Endothelial cell (in vitro differentiated cells): ENCODE results near the gene CALR. TPM values are rescaled to one million over a fixed set of nuclear protein-coding genes. Genes with fewer than 3 reads are reported as not detected.
A peak's percentile ranks its signal among the peaks of the same experiment; 100 is the strongest.

ENCODE experiments used
- DNase-seq: peaks from one replicate; pipeline ENCODE4 v3.0.0; 2021; ENCODE audit warnings: low spot score
- H3K27ac Mint-ChIP-seq: one replicate; pipeline ENCODE4 v1.8.0; 2021; ENCODE audit warnings: mixed read lengths, inconsistent platforms; ENCODE audit not compliant: unreplicated experiment
- H3K27me3 Mint-ChIP-seq: one replicate; pipeline ENCODE4 v1.8.0; 2021; ENCODE audit warnings: mild to moderate bottlenecking, moderate library complexity, mixed read lengths, inconsistent platforms; ENCODE audit not compliant: unreplicated experiment
- H3K36me3 Mint-ChIP-seq: one replicate; pipeline ENCODE4 v1.8.0; 2021; ENCODE audit warnings: mild to moderate bottlenecking, low read depth, mixed read lengths, inconsistent platforms; ENCODE audit not compliant: unreplicated experiment
- H3K4me1 Mint-ChIP-seq: one replicate; pipeline ENCODE4 v1.8.0; 2021; ENCODE audit warnings: mild to moderate bottlenecking, mixed read lengths, inconsistent platforms; ENCODE audit not compliant: unreplicated experiment
- H3K4me3 Mint-ChIP-seq: one replicate; pipeline ENCODE4 v1.8.0; 2021; ENCODE audit warnings: mild to moderate bottlenecking, mixed read lengths, inconsistent platforms; ENCODE audit not compliant: unreplicated experiment
- H3K9me3 Mint-ChIP-seq: one replicate; pipeline ENCODE4 v1.8.0; 2021; ENCODE audit warnings: mixed read lengths, inconsistent platforms; ENCODE audit not compliant: unreplicated experiment
- microRNA-seq: library from miRNA; unstranded; fragments of <30 nt; microRNA quantifications from one replicate; pipeline ENCODE4, GENCODE V29; 2020; ENCODE audit not compliant: unreplicated experiment
- total RNA-seq: library from RNA; stranded (reverse); fragmentation: NEBNext Ultra II Directional; extraction: Animal tissue kit (Norgen Biotek cat#: 25700); gene quantifications from one replicate; pipeline ENCODE4 v1.2.1, GENCODE V29; 2021; ENCODE audit not compliant: unreplicated experiment
- TF ChIP-seq, protein P1 (sequence below): fragments of 200-600 bp; sonication (generic); IDR thresholded peaks from one replicate; pipeline ENCODE4 v1.5.0; 2021; ENCODE audit warnings: antibody characterized with exemption; ENCODE audit not compliant: unreplicated experiment

Gene CALR
- total RNA-seq, 1 donor from 2014 or later = 963 TPM

DNA sequence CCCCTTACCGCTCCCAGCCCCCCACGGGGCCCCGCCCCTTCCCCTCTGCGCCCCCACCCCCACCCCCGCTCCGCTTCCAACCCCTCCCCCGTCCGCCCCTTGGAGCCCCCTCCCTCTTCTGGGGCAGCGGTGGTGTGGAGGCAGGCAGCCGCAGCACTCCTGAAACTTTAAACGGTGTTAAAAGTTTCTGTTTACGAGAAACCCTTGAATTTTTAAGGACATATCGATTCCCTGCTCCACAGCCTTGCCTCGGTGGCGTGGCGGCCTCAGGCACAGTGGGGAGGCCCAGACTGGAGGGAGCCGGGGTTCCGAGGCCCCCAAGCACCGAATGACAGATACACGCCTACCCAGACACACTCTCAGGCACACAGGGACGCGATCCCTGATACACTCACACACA, 52.0 kb downstream of the CALR start:
- no peak overlapping the region for H3K4me3 Mint-ChIP-seq
- H3K4me1 Mint-ChIP-seq = peaks cover 10% of the 10 kb centered on the region
- peaks cover 22% of the 10 kb centered on the region for H3K27me3 Mint-ChIP-seq
- H3K9me3 Mint-ChIP-seq = no peaks in the 10 kb centered on the region
- no peak for DNase-seq
- TF ChIP-seq, protein P1, sequence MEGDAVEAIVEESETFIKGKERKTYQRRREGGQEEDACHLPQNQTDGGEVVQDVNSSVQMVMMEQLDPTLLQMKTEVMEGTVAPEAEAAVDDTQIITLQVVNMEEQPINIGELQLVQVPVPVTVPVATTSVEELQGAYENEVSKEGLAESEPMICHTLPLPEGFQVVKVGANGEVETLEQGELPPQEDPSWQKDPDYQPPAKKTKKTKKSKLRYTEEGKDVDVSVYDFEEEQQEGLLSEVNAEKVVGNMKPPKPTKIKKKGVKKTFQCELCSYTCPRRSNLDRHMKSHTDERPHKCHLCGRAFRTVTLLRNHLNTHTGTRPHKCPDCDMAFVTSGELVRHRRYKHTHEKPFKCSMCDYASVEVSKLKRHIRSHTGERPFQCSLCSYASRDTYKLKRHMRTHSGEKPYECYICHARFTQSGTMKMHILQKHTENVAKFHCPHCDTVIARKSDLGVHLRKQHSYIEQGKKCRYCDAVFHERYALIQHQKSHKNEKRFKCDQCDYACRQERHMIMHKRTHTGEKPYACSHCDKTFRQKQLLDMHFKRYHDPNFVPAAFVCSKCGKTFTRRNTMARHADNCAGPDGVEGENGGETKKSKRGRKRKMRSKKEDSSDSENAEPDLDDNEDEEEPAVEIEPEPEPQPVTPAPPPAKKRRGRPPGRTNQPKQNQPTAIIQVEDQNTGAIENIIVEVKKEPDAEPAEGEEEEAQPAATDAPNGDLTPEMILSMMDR = no peak
- H3K36me3 Mint-ChIP-seq = no peaks in the 10 kb centered on the region
- H3K27ac Mint-ChIP-seq = no peak overlapping the region

DNA sequence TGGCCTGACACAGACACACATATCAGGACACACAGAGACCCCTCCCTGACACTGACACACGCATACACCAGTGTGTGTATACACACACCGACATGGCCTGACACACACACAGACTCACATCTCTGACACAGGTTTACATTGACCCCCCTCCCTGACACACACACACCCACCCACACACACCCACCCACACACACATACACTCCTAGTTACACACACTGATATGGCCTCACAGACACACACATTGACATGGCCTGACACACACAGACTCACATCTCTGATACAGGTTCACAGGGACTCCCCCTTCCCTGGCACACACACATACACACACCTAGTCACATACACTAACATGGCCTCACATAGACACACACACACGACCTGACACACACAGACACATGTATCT, 52.4 kb downstream of the CALR start:
- Mint-ChIP-seq H3K36me3 (no peaks in the 10 kb centered on the region), H3K27me3 (peaks cover 21% of the 10 kb centered on the region), H3K9me3 (no peaks in the 10 kb centered on the region), H3K4me1 (peaks cover 10% of the 10 kb centered on the region), H3K4me3 (peak overlapping the region; percentile 72), H3K27ac (no peak overlapping the region)
- TF ChIP-seq, protein P1 = no peak
- DNase-seq = no peak

DNA sequence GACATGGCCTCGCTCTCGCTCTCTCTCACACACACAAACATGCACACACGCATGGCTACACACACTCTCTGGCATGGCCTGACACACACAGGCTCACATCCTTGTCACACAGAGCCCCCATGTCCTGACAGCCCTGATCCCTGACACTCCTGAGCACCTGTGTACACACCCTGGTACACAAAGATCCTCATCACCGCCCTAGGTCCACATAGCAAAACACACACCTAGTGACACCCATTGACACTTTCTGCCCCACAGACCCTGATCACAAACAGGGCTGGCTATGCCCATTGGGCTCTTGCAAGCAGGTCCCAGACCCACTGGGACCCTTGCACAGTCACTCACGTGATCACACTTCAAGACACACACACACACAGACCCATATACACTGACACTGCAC, 52.9 kb downstream of the CALR start:
- Mint-ChIP-seq H3K27me3 (peaks cover 21% of the 10 kb centered on the region), H3K36me3 (no peaks in the 10 kb centered on the region), H3K4me3 (peak overlapping the region; percentile 72)

DNA sequence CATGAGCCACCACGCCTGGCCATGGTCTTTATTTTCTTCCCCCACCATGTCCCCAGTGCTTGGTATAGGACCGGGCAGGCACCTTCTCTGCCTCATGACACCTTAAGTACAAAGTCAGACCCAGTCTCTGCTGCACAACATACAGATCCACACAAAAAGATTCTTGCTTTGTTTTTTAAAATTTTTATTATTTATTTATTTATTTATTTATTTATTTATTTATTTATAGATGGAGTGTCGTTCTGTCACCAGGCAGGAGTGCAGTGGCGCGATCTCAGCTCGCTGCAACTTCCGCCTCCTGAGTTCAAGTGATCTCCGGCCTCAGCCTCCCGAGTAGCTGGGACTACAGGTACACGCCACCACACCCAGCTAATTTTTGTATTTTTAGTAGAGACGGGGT, 54.3 kb downstream of the CALR start:
- Mint-ChIP-seq H3K4me3 (no peak overlapping the region), H3K27me3 (peaks cover 25% of the 10 kb centered on the region), H3K27ac (no peak overlapping the region), H3K4me1 (peaks cover 6% of the 10 kb centered on the region), H3K9me3 (no peaks in the 10 kb centered on the region), H3K36me3 (no peaks in the 10 kb centered on the region)
- TF ChIP-seq, protein P1 = no peak
- no peak for DNase-seq

More for the DNA sequence above, 52.9 kb downstream of the CALR start:
- no peak overlapping the region for H3K27ac Mint-ChIP-seq
- TF ChIP-seq, protein P1 = no peak
- peaks cover 10% of the 10 kb centered on the region for H3K4me1 Mint-ChIP-seq
- no peak for DNase-seq
- no peaks in the 10 kb centered on the region for H3K9me3 Mint-ChIP-seq

DNA sequence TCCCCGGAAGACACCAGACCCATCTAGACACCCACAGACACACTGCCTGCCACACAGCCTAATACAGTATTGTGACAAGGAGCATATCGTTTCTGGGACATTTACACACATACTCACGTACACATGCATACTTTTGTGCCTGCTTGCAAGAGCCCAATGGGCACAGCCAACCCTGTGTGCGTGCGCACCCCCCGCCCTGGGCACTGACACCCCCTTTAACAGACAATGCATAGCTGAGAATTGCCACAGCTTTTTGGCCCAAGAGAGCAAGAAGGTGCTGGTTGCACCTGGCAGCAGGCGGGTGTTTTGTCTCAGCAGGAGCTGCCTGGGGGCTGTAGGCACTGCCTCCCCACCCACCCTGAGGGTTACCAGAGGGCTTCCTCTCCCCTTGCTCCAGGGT, 55.2 kb downstream of the CALR start:
- H3K36me3 Mint-ChIP-seq = peaks cover under 1% of the 10 kb centered on the region
- no peaks in the 10 kb centered on the region for H3K9me3 Mint-ChIP-seq
- H3K4me1 Mint-ChIP-seq = peaks cover 6% of the 10 kb centered on the region
- no peak overlapping the region for H3K4me3 Mint-ChIP-seq
- no peak for DNase-seq
- H3K27me3 Mint-ChIP-seq = peaks cover 29% of the 10 kb centered on the region
- TF ChIP-seq, protein P1 = no peak
- H3K27ac Mint-ChIP-seq = no peak overlapping the region

Small RNA genes within 50 kb of the gene (microRNA-seq; reads per million reads assigned to microRNA genes)
- gene MIR5695 (not detected), gene MIR6515 (4.7 reads per million, percentile 48 among the genes with 10 or more reads in this experiment)

Other genes with a start within 250 kb of the CALR start
- 8.0 TPM for gene FBXW9, start 242.0 kb upstream of the CALR start, total RNA-seq
- 68.1 TPM for gene TNPO2, start 214.7 kb upstream of the CALR start, total RNA-seq
- 176 TPM for gene TRIR, start 203.9 kb upstream of the CALR start, total RNA-seq
- gene GET3, start 201.1 kb upstream of the CALR start, total RNA-seq = 77.9 TPM
- gene BEST2, start 186.8 kb upstream of the CALR start, total RNA-seq = not detected
- gene HOOK2, start 163.1 kb upstream of the CALR start, total RNA-seq = 30.3 TPM
- 20.6 TPM for gene JUNB, start 147.1 kb upstream of the CALR start, total RNA-seq
- gene PRDX2, start 136.8 kb upstream of the CALR start, total RNA-seq = 215 TPM
- gene THSD8, start 136.5 kb upstream of the CALR start, total RNA-seq = 14.2 TPM
- 26.9 TPM for gene RNASEH2A, start 132.0 kb upstream of the CALR start, total RNA-seq
- not detected for gene RTBDN, start 104.0 kb upstream of the CALR start, total RNA-seq
- 4.1 TPM for gene MAST1, start 100.1 kb upstream of the CALR start, total RNA-seq
- gene DNASE2, start 57.2 kb upstream of the CALR start, total RNA-seq = 12.2 TPM
- gene KLF1, start 51.4 kb upstream of the CALR start, total RNA-seq = 0.54 TPM
- gene GCDH, start 47.4 kb upstream of the CALR start, total RNA-seq = 20.0 TPM
- not detected for gene SYCE2, start 19.3 kb upstream of the CALR start, total RNA-seq
- 45.8 TPM for gene FARSA, start 4.9 kb upstream of the CALR start, total RNA-seq
- gene RAD23A, start 7.3 kb downstream of the CALR start, total RNA-seq = 44.7 TPM
- 20.8 TPM for gene GADD45GIP1, start 18.6 kb downstream of the CALR start, total RNA-seq
- 0.69 TPM for gene DAND5, start 31.0 kb downstream of the CALR start, total RNA-seq
- 9.9 TPM for gene NFIX, start 56.9 kb downstream of the CALR start, total RNA-seq
- gene LYL1, start 164.2 kb downstream of the CALR start, total RNA-seq = 68.6 TPM
- gene TRMT1, start 178.1 kb downstream of the CALR start, total RNA-seq = 54.2 TPM
- 112 TPM for gene NACC1, start 179.7 kb downstream of the CALR start, total RNA-seq
- gene STX10, start 211.8 kb downstream of the CALR start, total RNA-seq = 31.8 TPM
- 115 TPM for gene IER2, start 211.8 kb downstream of the CALR start, total RNA-seq